Motor neuron (in vitro differentiated cells): ENCODE data around the gene XKR8. TPM values are rescaled to one million over a fixed set of nuclear protein-coding genes. Genes with fewer than 3 reads are reported as not detected.

Source experiments
- ATAC-seq, 8 experiments: fragments of 200-7000 bp; cut with Tn5 transposase; replicated peaks in 6 of 8; 2 replicates each; pipeline ENCODE4 v1.8.0; 2021; ENCODE audit warnings: mild to moderate bottlenecking in 8 of 8, moderate library complexity in 8 of 8
- H3K27ac ChIP-seq, 2 donors: fragments of 250-450 bp; sonication (Bioruptor Pico); 2 replicates each; pipeline ENCODE4 v1.9.0; 2021; ENCODE audit warnings: antibody characterized with exemption in 2 of 2, mild to moderate bottlenecking in 2 of 2, moderate library complexity in 1 of 2
- H3K4me1 ChIP-seq, 2 donors: fragments of 250-450 bp; sonication (Bioruptor Pico); replicated peaks in 1 of 2; 2 replicates each; pipeline ENCODE4 v1.6.1; 2021; ENCODE audit warnings: antibody characterized with exemption in 2 of 2, mild to moderate bottlenecking in 2 of 2, moderate library complexity in 1 of 2
- H3K4me3 ChIP-seq, 5 donors: fragments of 250-450 bp; sonication (Bioruptor Pico); 2 replicates each; pipeline ENCODE4 v1.9.0; 2021; ENCODE audit warnings: antibody characterized with exemption in 5 of 5, mild to moderate bottlenecking in 5 of 5, moderate library complexity in 4 of 5
- WGBS, 10 experiments: fragments of 450-650 bp; shearing (Covaris generic); methylation state at CpG; one replicate each; pipeline ENCODE4 v1.0.0; 2022; 5-methylcytosine and 5-hydroxymethylcytosine counted together
- in situ Hi-C, 9 experiments: fragments of 400-800 bp; cut with MboI; loops; one replicate each; pipeline ENCODE4 v1.15.0; 2021; ENCODE audit warnings: low sequenced_read_pairs in 9 of 9, low pct_unique_long_range_greater_than_20kb in 2 of 9; ENCODE audit not compliant: unreplicated experiment in 9 of 9
- total RNA-seq, 8 experiments: library from RNA; unstranded; fragments of 300-600 nt; gene quantifications; 2 replicates each; pipeline versions ENCODE4 v1.2.3 to v1.2.4, GENCODE V29; 2022

The XKR8 gene
- total RNA-seq, 8 experiments from 2014 or later, result 0.27 to 4.7 (median 1.6) TPM

- in situ Hi-C loops, result loop anchor here in 1 of 9 experiments (25.0 kb wide), 1 partner anchor 99 kb away; the partner anchor contains the start of gene THEMIS2
- H3K4me3 ChIP-seq, result no peak overlapping the region
- peak in 1 of 8 experiments; percentile 3 for ATAC-seq
- H3K27ac ChIP-seq, result no peak overlapping the region
- peaks cover 0 to 4% of the 10 kb centered on the region in 2 donors for H3K4me1 ChIP-seq
- WGBS, 10 experiments, result 0 to 100% (median 80%) methylated on average over 1 to 13 of the region's 13 CpGs; no CpG with 5 or more reads in 1 of the 10 experiments
These were observed 1.2 kb downstream of the XKR8 start for GRCh38 chr1:27960762-27961645.

- H3K4me1 ChIP-seq, result peaks cover 0 to 4% of the 10 kb centered on the region in 2 donors
- in situ Hi-C loops, result loop anchor here in 1 of 9 experiments (25.0 kb wide), 1 partner anchor 99 kb away; the partner anchor contains the start of gene THEMIS2
- H3K27ac ChIP-seq, result no peak overlapping the region
- no peak overlapping the region for H3K4me3 ChIP-seq
- WGBS, 10 experiments, result 23 to 100% (median 69%) methylated on average over 1 to 4 of the region's 4 CpGs; no CpG with 5 or more reads in 3 of the 10 experiments
- ATAC-seq, result peak in 1 of 8 experiments; percentile 5
These were observed 2.0 kb downstream of the XKR8 start for GRCh38 chr1:27961646-27962221.

GRCh38 chr1:27963393-27963792, 3.6 kb downstream of the XKR8 start:
- Histone ChIP-seq H3K4me1 (peaks cover 0 to 4% of the 10 kb centered on the region in 2 donors), H3K4me3 (no peak overlapping the region), H3K27ac (no peak overlapping the region)
- ATAC-seq, result no peak
- in situ Hi-C loops, result loop anchor here in 1 of 9 experiments (25.0 kb wide), 1 partner anchor 101 kb away; the partner anchor contains the start of gene THEMIS2
- 90 to 95% methylated on average over 2 to 7 of the region's 11 CpGs; no CpG with 5 or more reads in 8 of the 10 experiments for WGBS, 10 experiments

- no peak for ATAC-seq
- WGBS, 10 experiments, result 86 to 100% (median 94%) methylated on average over 2 to 19 of the region's 24 CpGs; no CpG with 5 or more reads in 2 of the 10 experiments
- no peak overlapping the region for H3K27ac ChIP-seq
- H3K4me3 ChIP-seq, result no peak overlapping the region
- in situ Hi-C loops, result loop anchor here in 1 of 9 experiments (25.0 kb wide), 1 partner anchor 104 kb away; the partner anchor contains the start of gene THEMIS2
- peaks cover 0 to under 1% of the 10 kb centered on the region in 2 donors for H3K4me1 ChIP-seq
These were observed 6.8 kb downstream of the XKR8 start for GRCh38 chr1:27966402-27967105.

- in situ Hi-C loops, result loop anchor here in 1 of 9 experiments (25.0 kb wide), 1 partner anchor 105 kb away; the partner anchor contains the start of gene THEMIS2
- no peak for ATAC-seq
- Histone ChIP-seq H3K4me1 (peaks cover 0 to 8% of the 10 kb centered on the region in 2 donors), H3K27ac (no peak overlapping the region), H3K4me3 (no peak overlapping the region)
- WGBS, 10 experiments, result 60 to 100% (median 95%) methylated on average over 1 to 11 of the region's 12 CpGs; no CpG with 5 or more reads in 3 of the 10 experiments
These were observed 7.5 kb downstream of the XKR8 start for GRCh38 chr1:27967106-27967883.

DNA sequence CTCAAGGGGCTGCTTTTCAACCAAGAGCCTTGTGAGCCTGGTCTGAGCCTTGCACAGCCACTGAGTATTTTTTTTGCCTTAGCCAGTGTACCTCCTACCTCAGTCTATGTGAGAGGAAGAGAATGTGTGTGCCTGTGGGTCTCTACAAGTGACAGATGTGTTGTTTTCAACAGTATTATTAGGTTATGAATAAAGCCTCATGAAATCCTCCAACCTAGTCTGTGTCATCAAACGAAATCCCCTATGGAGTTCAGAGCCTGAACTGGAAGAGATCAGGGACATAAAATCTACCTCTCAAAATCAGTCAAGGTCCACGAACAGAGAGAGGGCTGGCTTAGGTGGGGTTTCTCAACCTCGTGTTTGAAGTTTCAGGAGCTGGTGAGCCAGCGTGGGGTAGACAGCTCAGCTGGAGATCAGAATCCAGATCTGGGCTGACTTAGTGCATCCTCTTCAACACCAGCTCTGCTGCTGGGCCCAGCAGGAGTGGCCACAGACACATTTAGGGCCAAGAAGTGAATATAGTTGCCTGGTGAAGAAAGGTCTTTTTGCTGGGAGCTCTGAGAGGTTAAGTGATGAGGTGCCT, 8.2 kb downstream of the XKR8 start:
- no peak for ATAC-seq
- 49 to 96% (median 84%) methylated on average over 3 to 4 of the region's 4 CpGs; no CpG with 5 or more reads in 4 of the 10 experiments for WGBS, 10 experiments
- in situ Hi-C loops, result loop anchor here in 1 of 9 experiments (25.0 kb wide), 1 partner anchor 106 kb away; the partner anchor contains the start of gene THEMIS2
- H3K4me3 ChIP-seq, result no peak overlapping the region
- peaks cover 0 to 8% of the 10 kb centered on the region in 2 donors for H3K4me1 ChIP-seq
- no peak overlapping the region for H3K27ac ChIP-seq

DNA sequence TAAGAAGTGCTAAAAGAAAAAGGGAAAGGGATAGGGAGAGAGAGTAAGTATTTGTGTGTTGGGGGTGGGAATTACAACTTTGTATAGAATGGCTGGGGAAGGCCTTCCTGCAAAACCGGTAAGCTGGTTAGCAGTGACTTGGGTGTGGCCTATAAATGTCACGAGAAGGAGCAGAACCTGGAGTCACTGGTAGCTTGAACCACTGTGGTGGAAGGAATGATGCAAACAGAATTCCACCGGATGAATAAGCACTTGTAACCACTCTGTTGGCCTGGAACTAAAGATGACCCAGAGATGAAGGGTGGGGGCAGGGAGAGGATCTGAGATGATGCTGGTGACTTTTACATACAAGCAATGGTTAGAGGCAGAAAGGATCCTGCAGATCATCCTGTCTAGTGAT, 8.9 kb downstream of the XKR8 start:
- in situ Hi-C loops, result loop anchor here in 1 of 9 experiments (25.0 kb wide), 1 partner anchor 106 kb away; the partner anchor contains the start of gene THEMIS2
- Histone ChIP-seq H3K27ac (no peak overlapping the region), H3K4me1 (peaks cover 0 to 8% of the 10 kb centered on the region in 2 donors), H3K4me3 (no peak overlapping the region)
- WGBS, 10 experiments, result 0 to 100% (median 76%) methylated on average over 1 to 3 of the region's 3 CpGs; no CpG with 5 or more reads in 2 of the 10 experiments
- peak in 2 of 8 experiments; percentile 67 to 71 for ATAC-seq

GRCh38 chr1:27970401-27970800, 10.6 kb downstream of the XKR8 start:
- 0 to 100% (median 83%) methylated on average over 1 to 6 of the region's 6 CpGs; no CpG with 5 or more reads in 1 of the 10 experiments for WGBS, 10 experiments
- no peak overlapping the region for H3K27ac ChIP-seq
- peaks cover 0 to 8% of the 10 kb centered on the region in 2 donors for H3K4me1 ChIP-seq
- in situ Hi-C loops, result loop anchor here in 2 of 9 experiments (10.0 to 25.0 kb wide), 2 partner anchors 106 to 108 kb away; partner anchors contain the start of gene THEMIS2 (in 1 of the 2)
- no peak overlapping the region for H3K4me3 ChIP-seq
- peak in 2 of 8 experiments; percentile 72 to 87 for ATAC-seq

- peak in 7 of 8 experiments; percentile 23 to 64 (median 41) for ATAC-seq
- Histone ChIP-seq H3K27ac (no peak overlapping the region), H3K4me3 (no peak overlapping the region), H3K4me1 (peaks cover 0 to 8% of the 10 kb centered on the region in 2 donors)
- in situ Hi-C loops, result loop anchor here in 2 of 9 experiments (10.0 to 25.0 kb wide), 2 partner anchors 107 to 109 kb away; partner anchors contain the start of gene THEMIS2 (in 1 of the 2)
These were observed 11.9 kb downstream of the XKR8 start for GRCh38 chr1:27971674-27972073.

GRCh38 chr1:27972141-27972540, 12.4 kb downstream of the XKR8 start:
- H3K27ac ChIP-seq, result no peak overlapping the region
- in situ Hi-C loops, result loop anchor here in 2 of 9 experiments (10.0 to 25.0 kb wide), 2 partner anchors 107 to 110 kb away; partner anchors contain the start of gene THEMIS2 (in 1 of the 2)

More at GRCh38 chr1:27972141-27972540, 12.4 kb downstream of the XKR8 start:
- Histone ChIP-seq H3K4me3 (no peak overlapping the region), H3K4me1 (peaks cover 0 to 8% of the 10 kb centered on the region in 2 donors)
- ATAC-seq, result peak in 1 of 8 experiments; percentile 15
- 67 to 100% (median 91%) methylated on average over 1 to 4 of the region's 4 CpGs; no CpG with 5 or more reads in 2 of the 10 experiments for WGBS, 10 experiments
